K562 (cell line): ENCODE results near the gene KAT6B. TPM values are rescaled to one million over a fixed set of nuclear protein-coding genes. Genes with fewer than 3 reads are reported as not detected.

ENCODE experiments used
- CCNT2 ChIP-seq: IDR thresholded peaks from 2 replicates; pipeline ENCODE4 v1.6.1; 2011; ENCODE audit warnings: borderline replicate concordance, low read depth, mild to moderate bottlenecking, moderate library complexity, mixed read lengths, low read length; ENCODE audit not compliant: insufficient read length; ENCODE audit errors: extremely low read depth
- DDX20 ChIP-seq: fragments of 450-650 bp; IDR thresholded peaks from 2 replicates; pipeline ENCODE4 v1.6.1; 2016; ENCODE audit warnings: missing genetic modification characterization, low read depth, mild to moderate bottlenecking, missing compliant biosample characterization, moderate library complexity
- EHMT2 ChIP-seq: fragments of 450-650 bp; IDR thresholded peaks from 2 replicates; pipeline ENCODE4 v1.6.1; 2018; ENCODE audit warnings: antibody characterized with exemption
- GATA2 ChIP-seq: sonication (generic); formaldehyde crosslinking; IDR thresholded peaks from 2 replicates; pipeline ENCODE4 v1.4.0; 2020; ENCODE audit warnings: mild to moderate bottlenecking, missing genetic modification reagents
- POLR2AphosphoS5 ChIP-seq: IDR thresholded peaks from 2 replicates; pipeline ENCODE4 v1.6.1; 2011; ENCODE audit warnings: mild to moderate bottlenecking, low read depth, low read length, moderate library complexity; ENCODE audit not compliant: control insufficient read depth, insufficient read depth
- RBM34 ChIP-seq: fragments of 200-400 bp; formaldehyde crosslinking; IDR thresholded peaks from 2 replicates; pipeline ENCODE4 v1.6.1; 2018; ENCODE audit warnings: low read length, borderline replicate concordance; ENCODE audit not compliant: insufficient read depth
- SLC30A9 ChIP-seq: fragments of 250-450 bp; sonication (Bioruptor Pico); IDR thresholded peaks from 2 replicates; pipeline ENCODE4 v1.8.0; 2022; ENCODE audit warnings: mild to moderate bottlenecking, moderate library complexity
- SOX6 ChIP-seq: fragments of 450-650 bp; IDR thresholded peaks from 2 replicates; pipeline ENCODE4 v1.6.1; 2014; ENCODE audit warnings: mild to moderate bottlenecking
- ZNF24 ChIP-seq: fragments of 450-650 bp; IDR thresholded peaks from 2 replicates; pipeline ENCODE4 v1.6.1; 2016
- polyA plus RNA-seq, 8 experiments: library from polyadenylated mRNA; depleted of rRNA in 4 of 8; stranded (reverse) in 5 of 8; unstranded in 3 of 8; fragments of >200 nt; fragmentation: Nextera tagmentation in 2 of 8; fragmentation: Illumina TruSeq in 1 of 8; extraction: Ambion mirVana in 2 of 8; extraction: Trizol in 1 of 8; gene quantifications; 2 replicates each; pipeline versions ENCODE4 v1.2.1 to v1.2.3, GENCODE V29; 2011 to 2014; ENCODE audit warnings: inconsistent platforms in 1 of 8, missing spikeins in 1 of 8
- total RNA-seq, 7 experiments: library from RNA; depleted of rRNA in 6 of 7; stranded (reverse); fragments of >200 nt in 6 of 7; fragmentation: Illumina TruSeq in 2 of 7; extraction: Trizol in 2 of 7; gene quantifications; 2 replicates each; pipeline versions ENCODE4 v1.2.1 to v1.2.3, GENCODE V29; 2011 to 2021; ENCODE audit warnings: low replicate concordance in 1 of 7
- TF ChIP-seq, protein P1 (sequence below): fragments of 450-650 bp; IDR thresholded peaks from 2 replicates; pipeline ENCODE4 v1.6.1; 2016; ENCODE audit warnings: mild to moderate bottlenecking, moderate library complexity
- TF ChIP-seq, protein P2 (sequence below): fragments of 450-650 bp; formaldehyde crosslinking; IDR thresholded peaks from 2 replicates; pipeline ENCODE4 v1.4.0; 2022; ENCODE audit warnings: mild to moderate bottlenecking, moderate library complexity
- TF ChIP-seq, protein P3 (sequence below): fragments of 450-650 bp; formaldehyde crosslinking; IDR thresholded peaks from 2 replicates; pipeline ENCODE4 v1.4.0; 2020; ENCODE audit warnings: mild to moderate bottlenecking

The KAT6B gene
- total and polyA plus RNA-seq, 9 of the 15 experiments (the other 6 are each of a cell fraction or from before 2014, with no cell fraction given): 1.4 to 9.2 (median 6.8) TPM

DNA sequence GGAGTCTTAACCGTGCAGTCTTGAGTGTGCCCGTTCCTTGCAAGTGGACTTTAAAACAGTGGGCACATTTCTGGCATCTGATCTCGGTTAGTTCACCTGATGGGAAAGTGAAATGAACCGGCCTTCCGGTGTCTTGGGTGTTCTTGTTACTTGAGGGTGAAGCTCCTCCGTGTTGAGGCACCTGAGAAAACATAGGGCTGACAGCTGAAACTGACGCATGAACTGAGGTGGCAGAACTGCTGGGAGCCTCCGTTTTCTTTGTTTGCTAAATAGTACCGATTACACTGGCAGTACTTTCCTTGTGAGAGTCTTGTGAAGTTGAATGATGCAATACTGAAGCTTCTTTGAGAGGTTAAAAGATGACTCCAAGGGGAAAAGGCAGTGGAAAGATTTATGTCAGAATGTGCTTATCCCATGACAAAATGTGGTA lies 222.3 kb downstream of the KAT6B start (continued):
- TF ChIP-seq, protein P1, sequence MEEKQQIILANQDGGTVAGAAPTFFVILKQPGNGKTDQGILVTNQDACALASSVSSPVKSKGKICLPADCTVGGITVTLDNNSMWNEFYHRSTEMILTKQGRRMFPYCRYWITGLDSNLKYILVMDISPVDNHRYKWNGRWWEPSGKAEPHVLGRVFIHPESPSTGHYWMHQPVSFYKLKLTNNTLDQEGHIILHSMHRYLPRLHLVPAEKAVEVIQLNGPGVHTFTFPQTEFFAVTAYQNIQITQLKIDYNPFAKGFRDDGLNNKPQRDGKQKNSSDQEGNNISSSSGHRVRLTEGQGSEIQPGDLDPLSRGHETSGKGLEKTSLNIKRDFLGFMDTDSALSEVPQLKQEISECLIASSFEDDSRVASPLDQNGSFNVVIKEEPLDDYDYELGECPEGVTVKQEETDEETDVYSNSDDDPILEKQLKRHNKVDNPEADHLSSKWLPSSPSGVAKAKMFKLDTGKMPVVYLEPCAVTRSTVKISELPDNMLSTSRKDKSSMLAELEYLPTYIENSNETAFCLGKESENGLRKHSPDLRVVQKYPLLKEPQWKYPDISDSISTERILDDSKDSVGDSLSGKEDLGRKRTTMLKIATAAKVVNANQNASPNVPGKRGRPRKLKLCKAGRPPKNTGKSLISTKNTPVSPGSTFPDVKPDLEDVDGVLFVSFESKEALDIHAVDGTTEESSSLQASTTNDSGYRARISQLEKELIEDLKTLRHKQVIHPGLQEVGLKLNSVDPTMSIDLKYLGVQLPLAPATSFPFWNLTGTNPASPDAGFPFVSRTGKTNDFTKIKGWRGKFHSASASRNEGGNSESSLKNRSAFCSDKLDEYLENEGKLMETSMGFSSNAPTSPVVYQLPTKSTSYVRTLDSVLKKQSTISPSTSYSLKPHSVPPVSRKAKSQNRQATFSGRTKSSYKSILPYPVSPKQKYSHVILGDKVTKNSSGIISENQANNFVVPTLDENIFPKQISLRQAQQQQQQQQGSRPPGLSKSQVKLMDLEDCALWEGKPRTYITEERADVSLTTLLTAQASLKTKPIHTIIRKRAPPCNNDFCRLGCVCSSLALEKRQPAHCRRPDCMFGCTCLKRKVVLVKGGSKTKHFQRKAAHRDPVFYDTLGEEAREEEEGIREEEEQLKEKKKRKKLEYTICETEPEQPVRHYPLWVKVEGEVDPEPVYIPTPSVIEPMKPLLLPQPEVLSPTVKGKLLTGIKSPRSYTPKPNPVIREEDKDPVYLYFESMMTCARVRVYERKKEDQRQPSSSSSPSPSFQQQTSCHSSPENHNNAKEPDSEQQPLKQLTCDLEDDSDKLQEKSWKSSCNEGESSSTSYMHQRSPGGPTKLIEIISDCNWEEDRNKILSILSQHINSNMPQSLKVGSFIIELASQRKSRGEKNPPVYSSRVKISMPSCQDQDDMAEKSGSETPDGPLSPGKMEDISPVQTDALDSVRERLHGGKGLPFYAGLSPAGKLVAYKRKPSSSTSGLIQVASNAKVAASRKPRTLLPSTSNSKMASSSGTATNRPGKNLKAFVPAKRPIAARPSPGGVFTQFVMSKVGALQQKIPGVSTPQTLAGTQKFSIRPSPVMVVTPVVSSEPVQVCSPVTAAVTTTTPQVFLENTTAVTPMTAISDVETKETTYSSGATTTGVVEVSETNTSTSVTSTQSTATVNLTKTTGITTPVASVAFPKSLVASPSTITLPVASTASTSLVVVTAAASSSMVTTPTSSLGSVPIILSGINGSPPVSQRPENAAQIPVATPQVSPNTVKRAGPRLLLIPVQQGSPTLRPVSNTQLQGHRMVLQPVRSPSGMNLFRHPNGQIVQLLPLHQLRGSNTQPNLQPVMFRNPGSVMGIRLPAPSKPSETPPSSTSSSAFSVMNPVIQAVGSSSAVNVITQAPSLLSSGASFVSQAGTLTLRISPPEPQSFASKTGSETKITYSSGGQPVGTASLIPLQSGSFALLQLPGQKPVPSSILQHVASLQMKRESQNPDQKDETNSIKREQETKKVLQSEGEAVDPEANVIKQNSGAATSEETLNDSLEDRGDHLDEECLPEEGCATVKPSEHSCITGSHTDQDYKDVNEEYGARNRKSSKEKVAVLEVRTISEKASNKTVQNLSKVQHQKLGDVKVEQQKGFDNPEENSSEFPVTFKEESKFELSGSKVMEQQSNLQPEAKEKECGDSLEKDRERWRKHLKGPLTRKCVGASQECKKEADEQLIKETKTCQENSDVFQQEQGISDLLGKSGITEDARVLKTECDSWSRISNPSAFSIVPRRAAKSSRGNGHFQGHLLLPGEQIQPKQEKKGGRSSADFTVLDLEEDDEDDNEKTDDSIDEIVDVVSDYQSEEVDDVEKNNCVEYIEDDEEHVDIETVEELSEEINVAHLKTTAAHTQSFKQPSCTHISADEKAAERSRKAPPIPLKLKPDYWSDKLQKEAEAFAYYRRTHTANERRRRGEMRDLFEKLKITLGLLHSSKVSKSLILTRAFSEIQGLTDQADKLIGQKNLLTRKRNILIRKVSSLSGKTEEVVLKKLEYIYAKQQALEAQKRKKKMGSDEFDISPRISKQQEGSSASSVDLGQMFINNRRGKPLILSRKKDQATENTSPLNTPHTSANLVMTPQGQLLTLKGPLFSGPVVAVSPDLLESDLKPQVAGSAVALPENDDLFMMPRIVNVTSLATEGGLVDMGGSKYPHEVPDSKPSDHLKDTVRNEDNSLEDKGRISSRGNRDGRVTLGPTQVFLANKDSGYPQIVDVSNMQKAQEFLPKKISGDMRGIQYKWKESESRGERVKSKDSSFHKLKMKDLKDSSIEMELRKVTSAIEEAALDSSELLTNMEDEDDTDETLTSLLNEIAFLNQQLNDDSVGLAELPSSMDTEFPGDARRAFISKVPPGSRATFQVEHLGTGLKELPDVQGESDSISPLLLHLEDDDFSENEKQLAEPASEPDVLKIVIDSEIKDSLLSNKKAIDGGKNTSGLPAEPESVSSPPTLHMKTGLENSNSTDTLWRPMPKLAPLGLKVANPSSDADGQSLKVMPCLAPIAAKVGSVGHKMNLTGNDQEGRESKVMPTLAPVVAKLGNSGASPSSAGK: peak; percentile 26; the same call in 1 of the 2 replicates
- TF ChIP-seq SLC30A9 (CRISPR knock-in tag) (no peak), GATA2 (no peak), POLR2AphosphoS5 (no peak), RBM34 (no peak), SOX6 (0 out of 2 replicates have a peak, but pooled peaks have one; percentile 12), EHMT2 (peak; percentile 23; the same call in 1 of the 2 replicates), DDX20 (tag) (no peak), ZNF24 (no peak), CCNT2 (no peak)
- TF ChIP-seq, protein P2, sequence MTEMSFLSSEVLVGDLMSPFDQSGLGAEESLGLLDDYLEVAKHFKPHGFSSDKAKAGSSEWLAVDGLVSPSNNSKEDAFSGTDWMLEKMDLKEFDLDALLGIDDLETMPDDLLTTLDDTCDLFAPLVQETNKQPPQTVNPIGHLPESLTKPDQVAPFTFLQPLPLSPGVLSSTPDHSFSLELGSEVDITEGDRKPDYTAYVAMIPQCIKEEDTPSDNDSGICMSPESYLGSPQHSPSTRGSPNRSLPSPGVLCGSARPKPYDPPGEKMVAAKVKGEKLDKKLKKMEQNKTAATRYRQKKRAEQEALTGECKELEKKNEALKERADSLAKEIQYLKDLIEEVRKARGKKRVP (CRISPR knock-in tag): peak; percentile 96
- TF ChIP-seq, protein P3, sequence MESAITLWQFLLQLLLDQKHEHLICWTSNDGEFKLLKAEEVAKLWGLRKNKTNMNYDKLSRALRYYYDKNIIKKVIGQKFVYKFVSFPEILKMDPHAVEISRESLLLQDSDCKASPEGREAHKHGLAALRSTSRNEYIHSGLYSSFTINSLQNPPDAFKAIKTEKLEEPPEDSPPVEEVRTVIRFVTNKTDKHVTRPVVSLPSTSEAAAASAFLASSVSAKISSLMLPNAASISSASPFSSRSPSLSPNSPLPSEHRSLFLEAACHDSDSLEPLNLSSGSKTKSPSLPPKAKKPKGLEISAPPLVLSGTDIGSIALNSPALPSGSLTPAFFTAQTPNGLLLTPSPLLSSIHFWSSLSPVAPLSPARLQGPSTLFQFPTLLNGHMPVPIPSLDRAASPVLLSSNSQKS (CRISPR knock-in tag): 0 out of 2 replicates have a peak, but pooled peaks have one; percentile 37
